Activated CD8-positive, alpha-beta T cell treated with anti-CD3 and anti-CD28 coated beads, Interleukin-2, amount 10 ng/mL, durations not matched to agents 7 days and 5 days (primary cell): ENCODE results near the gene VAX1. TPM values are rescaled to one million over a fixed set of nuclear protein-coding genes. Genes with fewer than 3 reads are reported as not detected.

Experiments used
- ATAC-seq: fragments of 150-1000 bp; cut with Tn5 transposase; one replicate; pipeline ENCODE4 v1.10.0; 2021; ENCODE audit warnings: moderate library complexity
- CTCF ChIA-PET: fragments of 350-600 bp; sonication (Branson Sonifier 250); formaldehyde crosslinking; loops from one replicate; lab custom pipeline; 2021; ENCODE audit warnings: antibody characterized with exemption; lab: Charles Lee
- POLR2A ChIA-PET: fragments of 350-600 bp; sonication (Branson Sonifier 250); formaldehyde crosslinking; loops from one replicate; lab custom pipeline; 2021; ENCODE audit warnings: antibody characterized with exemption; lab: Charles Lee
- DNase-seq: peaks from one replicate; pipeline ENCODE4 v3.0.0-alpha.2; 2020
- H3K27ac Mint-ChIP-seq: one replicate; pipeline ENCODE4 v1.8.0; 2021; ENCODE audit warnings: mild to moderate bottlenecking, mixed read lengths
- H3K27me3 Mint-ChIP-seq: one replicate; pipeline ENCODE4 v1.8.0; 2021; ENCODE audit warnings: low read depth, mixed read lengths
- H3K36me3 Mint-ChIP-seq: one replicate; pipeline ENCODE4 v1.8.0; 2021; ENCODE audit warnings: low read depth, mixed read lengths
- H3K4me1 Mint-ChIP-seq: one replicate; pipeline ENCODE4 v1.8.0; 2021; ENCODE audit warnings: low read depth, mixed read lengths
- H3K4me3 Mint-ChIP-seq: one replicate; pipeline ENCODE4 v1.8.0; 2021; ENCODE audit warnings: mild to moderate bottlenecking, mixed read lengths
- H3K9me3 Mint-ChIP-seq: one replicate; pipeline ENCODE4 v1.8.0; 2022; ENCODE audit warnings: mixed read lengths; ENCODE audit not compliant: insufficient read depth
- total RNA-seq, 2 experiments: library from RNA; stranded (reverse); gene quantifications; one replicate each; pipeline ENCODE4 v1.2.3, GENCODE V29; 2021

Gene VAX1
- total RNA-seq, 2 experiments from 2014 or later: not detected

GRCh38 chr10:117169480-117169879 lies 31.4 kb upstream of the VAX1 start:
- ChIA-PET POLR2A (no interaction called here), CTCF (interaction anchor here (0.7 to 3.1 kb wide), 3 partner anchors 27 to 381 kb away, joined by 3 to 14 read pairs (median 4); no protein-coding TSS in a partner anchor)
- no peak overlapping the region for H3K27ac Mint-ChIP-seq
- no peak for ATAC-seq
- no peak for DNase-seq
- H3K36me3 Mint-ChIP-seq: peaks cover 3% of the 10 kb centered on the region
- H3K4me1 Mint-ChIP-seq: peaks cover 13% of the 10 kb centered on the region
- no peaks in the 10 kb centered on the region for H3K9me3 Mint-ChIP-seq
- H3K27me3 Mint-ChIP-seq: peaks cover 65% of the 10 kb centered on the region
- no peak overlapping the region for H3K4me3 Mint-ChIP-seq

GRCh38 chr10:117168729-117169128 lies 30.7 kb upstream of the VAX1 start:
- Mint-ChIP-seq H3K27me3 (peaks cover 69% of the 10 kb centered on the region), H3K27ac (no peak overlapping the region), H3K36me3 (peaks cover 3% of the 10 kb centered on the region), H3K9me3 (no peaks in the 10 kb centered on the region), H3K4me1 (peaks cover 10% of the 10 kb centered on the region), H3K4me3 (no peak overlapping the region)
- CTCF ChIA-PET: interaction anchor here (1.0 to 3.1 kb wide), 6 partner anchors 24 to 381 kb away, joined by 3 to 19 read pairs (median 7); no protein-coding TSS in a partner anchor
- POLR2A ChIA-PET: no interaction called here
- ATAC-seq (no peak), DNase-seq (no peak)

GRCh38 chr10:117167789-117168674 lies 30.0 kb upstream of the VAX1 start:
- ATAC-seq: peak; percentile 93
- ChIA-PET POLR2A (no interaction called here), CTCF (interaction anchor here (0.8 to 4.6 kb wide), 17 partner anchors 7 to 380 kb away, joined by 3 to 22 read pairs (median 6); no protein-coding TSS in a partner anchor)
- Mint-ChIP-seq H3K9me3 (no peaks in the 10 kb centered on the region), H3K4me3 (no peak overlapping the region), H3K36me3 (peaks cover 3% of the 10 kb centered on the region), H3K4me1 (peaks cover 10% of the 10 kb centered on the region), H3K27me3 (peaks cover 69% of the 10 kb centered on the region), H3K27ac (no peak overlapping the region)
- DNase-seq: peak; percentile 61

- peaks cover 70% of the 10 kb centered on the region for H3K27me3 Mint-ChIP-seq
- peaks cover 10% of the 10 kb centered on the region for H3K4me1 Mint-ChIP-seq
- H3K36me3 Mint-ChIP-seq: peaks cover 6% of the 10 kb centered on the region
- H3K4me3 Mint-ChIP-seq: no peak overlapping the region
- no peak for DNase-seq
- no peak for ATAC-seq
- CTCF ChIA-PET: interaction anchor here (0.7 to 4.6 kb wide), 16 partner anchors 8 to 379 kb away, joined by 3 to 22 read pairs (median 6); no protein-coding TSS in a partner anchor
- no peak overlapping the region for H3K27ac Mint-ChIP-seq
- no peaks in the 10 kb centered on the region for H3K9me3 Mint-ChIP-seq
- POLR2A ChIA-PET: no interaction called here
Observed at GRCh38 chr10:117167346-117167788, 29.3 kb upstream of the VAX1 start.

GRCh38 chr10:117166418-117167345 lies 28.6 kb upstream of the VAX1 start:
- ChIA-PET POLR2A (interaction anchor here (0.6 kb wide), 1 partner anchor 379 kb away, joined by 3 read pairs; no protein-coding TSS in a partner anchor), CTCF (interaction anchor here (0.7 to 4.6 kb wide), 13 partner anchors 8 to 378 kb away, joined by 3 to 22 read pairs (median 6); no protein-coding TSS in a partner anchor)
- Mint-ChIP-seq H3K9me3 (no peaks in the 10 kb centered on the region), H3K4me3 (no peak overlapping the region), H3K27ac (no peak overlapping the region), H3K36me3 (peaks cover 8% of the 10 kb centered on the region), H3K27me3 (peaks cover 69% of the 10 kb centered on the region), H3K4me1 (peaks cover 10% of the 10 kb centered on the region)
- no peak for DNase-seq
- ATAC-seq: no peak

- Mint-ChIP-seq H3K36me3 (peaks cover 8% of the 10 kb centered on the region), H3K9me3 (no peaks in the 10 kb centered on the region), H3K27me3 (peaks cover 71% of the 10 kb centered on the region), H3K4me3 (no peak overlapping the region), H3K4me1 (peaks cover 10% of the 10 kb centered on the region), H3K27ac (no peak overlapping the region)
- POLR2A ChIA-PET: interaction anchor here (0.6 kb wide), 1 partner anchor 378 kb away, joined by 3 read pairs; no protein-coding TSS in a partner anchor
- DNase-seq: peak; percentile 28
- ATAC-seq: no peak
- CTCF ChIA-PET: interaction anchor here (3.0 to 4.6 kb wide), 2 partner anchors 9 to 31 kb away, joined by 19 to 22 read pairs; no protein-coding TSS in a partner anchor
Observed at GRCh38 chr10:117165538-117166417, 27.7 kb upstream of the VAX1 start.

- peaks cover 8% of the 10 kb centered on the region for H3K36me3 Mint-ChIP-seq
- ChIA-PET POLR2A (no interaction called here), CTCF (interaction anchor here (4.6 kb wide), 1 partner anchor 10 kb away, joined by 22 read pairs; no protein-coding TSS in a partner anchor)
- DNase-seq (no peak), ATAC-seq (no peak)
- H3K27ac Mint-ChIP-seq: no peak overlapping the region
- peaks cover 10% of the 10 kb centered on the region for H3K4me1 Mint-ChIP-seq
- peaks cover 5% of the 10 kb centered on the region for H3K9me3 Mint-ChIP-seq
- no peak overlapping the region for H3K4me3 Mint-ChIP-seq
- peaks cover 71% of the 10 kb centered on the region for H3K27me3 Mint-ChIP-seq
Observed at GRCh38 chr10:117164592-117165537, 26.8 kb upstream of the VAX1 start.

- CTCF ChIA-PET: interaction anchor here (4.6 kb wide), 1 partner anchor 11 kb away, joined by 22 read pairs; no protein-coding TSS in a partner anchor
- H3K4me3 Mint-ChIP-seq: no peak overlapping the region
Observed at GRCh38 chr10:117163954-117164548, 26.0 kb upstream of the VAX1 start.

More at GRCh38 chr10:117163954-117164548, 26.0 kb upstream of the VAX1 start:
- Mint-ChIP-seq H3K9me3 (peaks cover 5% of the 10 kb centered on the region), H3K27ac (no peak overlapping the region), H3K36me3 (peaks cover 8% of the 10 kb centered on the region), H3K4me1 (peaks cover 10% of the 10 kb centered on the region), H3K27me3 (peaks cover 70% of the 10 kb centered on the region)
- POLR2A ChIA-PET: interaction anchor here (0.6 kb wide), 1 partner anchor 1706 kb away, joined by 4 read pairs; no protein-coding TSS in a partner anchor
- no peak for DNase-seq
- ATAC-seq: no peak
